GM10266 (cell line): ENCODE measurements around the gene FFAR2.

Source experiments
- DNase-seq: peaks from one replicate; pipeline ENCODE4 v3.0.0; 2012; ENCODE audit errors: extremely low spot score
- TF ChIP-seq, protein P1 (sequence below): IDR thresholded peaks from 2 replicates; pipeline ENCODE4 v1.5.1; 2012; ENCODE audit warnings: mild to moderate bottlenecking, low read depth; ENCODE audit not compliant: control insufficient read depth, insufficient read depth; ENCODE audit errors: missing control alignments

Gene FFAR2

DNA sequence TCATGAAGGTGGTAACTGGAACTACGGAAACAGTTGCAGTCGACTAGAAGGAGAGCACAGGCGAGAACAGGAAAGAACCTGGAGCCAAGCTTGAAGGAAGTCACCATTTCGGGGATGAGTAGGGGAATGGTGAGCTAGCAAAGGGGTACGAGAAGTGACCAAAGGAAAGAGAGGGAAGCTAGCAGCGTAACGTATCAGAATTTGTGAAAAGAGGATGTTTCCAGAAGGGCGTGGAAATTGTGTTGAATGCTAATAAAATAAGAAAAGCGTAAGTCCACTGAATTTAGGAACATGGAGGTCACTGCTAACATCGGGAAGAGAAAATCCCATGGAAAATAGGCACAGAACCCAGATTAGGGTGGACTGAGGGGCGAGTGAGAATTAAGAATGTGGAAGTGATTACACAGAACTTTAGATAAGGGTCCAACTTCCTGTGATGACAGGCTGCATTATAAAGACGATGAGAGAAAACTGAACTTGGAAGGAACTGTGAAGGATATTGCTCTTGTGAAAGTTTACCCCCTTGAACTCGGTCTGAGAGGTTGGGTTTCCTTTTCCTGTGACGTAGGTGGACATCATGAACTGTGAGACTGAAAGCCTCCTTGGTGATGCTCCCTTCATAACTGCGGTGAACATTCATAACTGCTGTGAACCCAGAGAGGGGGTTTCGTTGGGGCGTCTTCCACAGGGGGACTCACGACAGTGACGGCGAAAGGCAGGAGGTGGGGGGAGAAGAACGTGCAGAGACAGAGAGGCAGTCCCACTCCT is 2.0 kb upstream of the FFAR2 start:
- DNase-seq = peak; percentile 73
- TF ChIP-seq, protein P1, sequence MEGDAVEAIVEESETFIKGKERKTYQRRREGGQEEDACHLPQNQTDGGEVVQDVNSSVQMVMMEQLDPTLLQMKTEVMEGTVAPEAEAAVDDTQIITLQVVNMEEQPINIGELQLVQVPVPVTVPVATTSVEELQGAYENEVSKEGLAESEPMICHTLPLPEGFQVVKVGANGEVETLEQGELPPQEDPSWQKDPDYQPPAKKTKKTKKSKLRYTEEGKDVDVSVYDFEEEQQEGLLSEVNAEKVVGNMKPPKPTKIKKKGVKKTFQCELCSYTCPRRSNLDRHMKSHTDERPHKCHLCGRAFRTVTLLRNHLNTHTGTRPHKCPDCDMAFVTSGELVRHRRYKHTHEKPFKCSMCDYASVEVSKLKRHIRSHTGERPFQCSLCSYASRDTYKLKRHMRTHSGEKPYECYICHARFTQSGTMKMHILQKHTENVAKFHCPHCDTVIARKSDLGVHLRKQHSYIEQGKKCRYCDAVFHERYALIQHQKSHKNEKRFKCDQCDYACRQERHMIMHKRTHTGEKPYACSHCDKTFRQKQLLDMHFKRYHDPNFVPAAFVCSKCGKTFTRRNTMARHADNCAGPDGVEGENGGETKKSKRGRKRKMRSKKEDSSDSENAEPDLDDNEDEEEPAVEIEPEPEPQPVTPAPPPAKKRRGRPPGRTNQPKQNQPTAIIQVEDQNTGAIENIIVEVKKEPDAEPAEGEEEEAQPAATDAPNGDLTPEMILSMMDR = no peak

DNA sequence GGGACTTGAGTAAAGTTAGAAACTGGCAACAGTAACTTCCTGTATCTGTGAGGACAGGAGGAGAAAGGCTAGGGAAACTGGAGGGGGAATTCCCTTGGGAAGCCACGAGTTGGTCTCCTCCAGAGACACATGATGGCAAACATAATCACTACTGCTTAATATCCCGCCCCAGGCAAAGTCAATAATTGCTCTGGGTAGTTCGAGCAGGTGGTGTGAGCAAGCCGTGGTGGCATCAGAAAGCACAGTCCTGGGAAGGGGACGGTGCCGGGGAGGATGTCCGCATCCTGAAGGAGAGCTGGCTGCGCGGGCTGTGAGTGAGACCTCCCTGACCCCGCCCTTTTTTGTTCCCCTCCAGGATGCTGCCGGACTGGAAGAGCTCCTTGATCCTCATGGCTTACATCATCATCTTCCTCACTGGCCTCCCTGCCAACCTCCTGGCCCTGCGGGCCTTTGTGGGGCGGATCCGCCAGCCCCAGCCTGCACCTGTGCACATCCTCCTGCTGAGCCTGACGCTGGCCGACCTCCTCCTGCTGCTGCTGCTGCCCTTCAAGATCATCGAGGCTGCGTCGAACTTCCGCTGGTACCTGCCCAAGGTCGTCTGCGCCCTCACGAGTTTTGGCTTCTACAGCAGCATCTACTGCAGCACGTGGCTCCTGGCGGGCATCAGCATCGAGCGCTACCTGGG is 1.4 kb downstream of the FFAR2 start:
- TF ChIP-seq, protein P1 = no peak
- no peak for DNase-seq

DNA sequence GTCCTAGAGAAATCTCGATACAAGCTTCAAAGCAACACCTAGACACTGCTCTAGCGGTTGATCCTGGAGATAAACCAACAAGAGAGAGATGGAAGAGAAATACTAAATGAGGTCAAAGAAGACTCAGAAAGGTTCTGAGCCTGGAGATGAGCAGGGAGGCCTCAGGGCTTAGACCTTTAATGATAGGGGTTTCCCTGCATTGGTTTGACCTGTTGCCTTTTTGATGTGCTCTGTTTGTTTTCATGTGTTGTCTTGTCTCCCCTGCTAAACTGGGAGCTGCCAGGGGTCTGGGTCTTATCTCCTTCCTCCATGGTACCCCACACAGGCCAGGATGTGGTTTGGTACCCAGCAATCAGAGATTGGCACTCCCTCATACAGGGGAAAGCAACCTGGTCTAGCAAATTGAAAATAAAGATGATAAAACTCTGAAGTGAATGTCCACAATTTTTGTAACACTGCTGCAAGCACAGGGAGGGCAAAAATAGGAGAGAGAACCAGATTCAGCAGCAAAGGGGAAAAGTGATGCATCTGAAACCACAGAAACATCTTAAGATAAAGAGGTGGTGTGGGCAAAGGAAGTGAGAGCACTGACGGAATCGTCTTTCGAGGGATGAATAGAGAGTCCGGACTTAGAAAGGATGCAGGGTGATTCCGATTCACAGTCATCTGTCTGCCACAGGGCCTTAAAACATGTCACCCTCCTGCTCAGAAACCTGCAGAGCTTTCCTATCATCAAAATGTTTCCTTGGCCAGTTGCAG is 3.5 kb downstream of the FFAR2 start:
- TF ChIP-seq, protein P1 = no peak
- peak; percentile 74 for DNase-seq

DNA sequence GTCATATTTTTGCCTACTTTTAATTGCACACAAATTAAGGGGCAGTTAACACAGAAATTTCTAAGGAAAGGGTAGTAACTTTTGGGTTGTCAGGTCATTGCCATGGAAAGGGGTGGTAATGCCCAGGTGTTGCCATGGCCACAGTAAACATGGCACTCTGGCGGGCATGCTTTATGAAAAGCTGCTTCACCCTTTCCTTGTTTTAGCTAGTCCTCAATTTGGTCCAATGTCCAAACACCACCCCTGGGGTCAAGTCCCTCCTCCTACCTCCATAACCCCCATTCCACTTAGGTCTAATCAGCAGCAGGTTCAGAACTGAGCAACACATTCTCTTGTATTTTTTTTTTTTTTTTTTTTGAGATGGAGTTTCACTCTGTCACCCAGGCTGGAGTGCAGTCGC is 6.6 kb downstream of the FFAR2 start:
- no peak for DNase-seq
- TF ChIP-seq, protein P1 = no peak

DNA sequence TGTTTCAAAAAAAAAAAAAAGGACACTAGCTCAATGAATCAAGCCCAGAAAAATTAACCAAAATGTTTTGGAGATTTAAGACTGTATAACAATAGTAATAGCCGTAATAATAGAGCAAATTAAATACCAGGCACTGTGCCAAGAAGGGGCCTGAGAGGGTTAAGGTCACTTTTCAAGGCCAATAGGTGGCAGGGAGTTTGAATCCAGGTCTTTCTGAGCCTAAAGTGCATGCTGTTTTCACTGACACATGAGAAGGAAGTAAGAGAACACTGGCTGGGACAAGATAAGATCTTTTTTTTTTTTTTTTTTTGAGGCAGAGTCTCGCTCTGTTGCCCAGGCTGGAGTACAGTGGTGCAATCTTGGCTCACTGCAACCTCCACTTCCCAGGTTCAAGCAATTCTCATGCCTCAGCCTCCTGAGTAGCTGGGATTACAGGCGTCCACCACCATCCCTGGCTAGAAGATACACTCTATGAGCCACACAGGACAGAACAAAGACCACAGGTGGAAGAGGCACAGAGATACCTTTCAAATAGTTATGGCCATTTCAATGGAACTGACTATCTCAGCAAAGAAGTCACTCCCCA is 7.7 kb downstream of the FFAR2 start:
- no peak for DNase-seq
- TF ChIP-seq, protein P1 = no peak

DNA sequence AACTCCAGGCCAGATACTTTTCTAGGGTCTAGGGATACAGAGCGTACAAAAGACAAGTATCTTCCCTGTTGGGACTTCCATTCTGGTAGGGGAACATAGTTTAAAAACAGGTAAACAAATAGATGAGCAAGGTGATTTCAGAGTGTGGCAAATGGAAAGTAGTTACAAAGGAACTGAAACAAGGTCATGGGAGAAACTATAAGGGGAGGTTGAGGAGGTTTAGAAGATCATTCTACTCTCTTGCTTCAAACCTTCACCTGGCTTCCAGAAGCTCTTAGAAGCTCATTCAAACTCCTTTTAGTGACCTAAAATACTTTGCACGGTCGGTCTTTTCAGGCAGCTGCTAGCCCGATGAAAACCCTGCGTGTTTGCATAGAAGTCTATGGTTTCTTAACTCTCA is 9.1 kb downstream of the FFAR2 start:
- peak; percentile 44 for DNase-seq
- TF ChIP-seq, protein P1 = no peak
